ENCODE results near the gene PLSCR2. TPM values are rescaled to one million over a fixed set of nuclear protein-coding genes. Genes with fewer than 3 reads are reported as not detected.

Gene PLSCR2
- total and polyA plus RNA-seq, 4 donors = 0.25 TPM; not detected in 3

GRCh38 chr3:146513386-146514051 lies 44.2 kb upstream of the PLSCR2 start (continued):
- no peak for TF ChIP-seq REST (IDR thresholded peaks at IDR 0.05)
- no peak for TF ChIP-seq EGR1 (IDR thresholded peaks at IDR 0.05; ENCODE audit: low read depth in 2 of 2)
- TF ChIP-seq FOXA1 (IDR thresholded peaks at IDR 0.05) = no peak
- no peak for TF ChIP-seq NR2F2 (IDR thresholded peaks at IDR 0.05)

GRCh38 chr3:146511402-146512134 lies 42.2 kb upstream of the PLSCR2 start:
- H3K27ac ChIP-seq (ENCODE audit: low read depth in 1 of 2, low read length in 2 of 2) = peak overlapping the region; percentile 68 to 77
- no peak overlapping the region for H3K9ac ChIP-seq (ENCODE audit: low read depth in 1 of 2, low read length in 2 of 2)
- H3K27me3 ChIP-seq (ENCODE audit: control insufficient read depth in 4 of 4, insufficient read depth in 4 of 4, low read length in 3 of 4) = no peaks in the 10 kb centered on the region
- H3K4me3 ChIP-seq (ENCODE audit: low read depth in 1 of 3, low read length in 3 of 3) = no peak overlapping the region
- H3K4me1 ChIP-seq (ENCODE audit: control insufficient read depth in 4 of 4, insufficient read depth in 4 of 4, low read length in 3 of 4) = peaks cover 11 to 43% (median 22%) of the 10 kb centered on the region in 4 donors
- 28% methylated on average over 3 of the region's 3 CpGs for WGBS
- no peak for DNase-seq (ENCODE audit: low spot score)
- peak; percentile 62 for TF ChIP-seq REST (IDR thresholded peaks at IDR 0.05)
- TF ChIP-seq ZBTB33 (IDR thresholded peaks at IDR 0.05) = peak; percentile 65
- peak; percentile 50 to 56 for TF ChIP-seq RXRA (IDR thresholded peaks at IDR 0.05)
- no peak for TF ChIP-seq ATF3 (IDR thresholded peaks at IDR 0.05)
- no peak for TF ChIP-seq NR2F2 (IDR thresholded peaks at IDR 0.05)
- TF ChIP-seq FOXA2 (IDR thresholded peaks at IDR 0.05) = peak; percentile 26
- TF ChIP-seq EGR1 (IDR thresholded peaks at IDR 0.05; ENCODE audit: low read depth in 2 of 2) = peak in 1 of 2 donors; percentile 64
- TF ChIP-seq TAF1 (conservative IDR thresholded peaks at IDR 0.05) = peak; percentile 43
- TF ChIP-seq HNF4G (IDR thresholded peaks at IDR 0.05) = no peak
- TF ChIP-seq YY1 (IDR thresholded peaks at IDR 0.05) = peak; percentile 60
- peak; percentile 40 to 51 for TF ChIP-seq HNF4A (conservative IDR thresholded peaks at IDR 0.05)
- TF ChIP-seq RAD21 (IDR thresholded peaks at IDR 0.05) = peak in 1 of 2 donors; percentile 14
- peak in 1 of 2 donors; percentile 35 for TF ChIP-seq JUND (IDR thresholded peaks at IDR 0.05)
- peak; percentile 89 for TF ChIP-seq SP1 (IDR thresholded peaks at IDR 0.05)
- peak; percentile 26 for TF ChIP-seq FOXA1 (IDR thresholded peaks at IDR 0.05)
- no peak for TF ChIP-seq GABPA (IDR thresholded peaks at IDR 0.05 in 1 of 2, conservative IDR thresholded peaks at IDR 0.05 in 1 of 2)
- peak; percentile 47 for TF ChIP-seq MAX (IDR thresholded peaks at IDR 0.05)
- TF ChIP-seq CTCF (IDR thresholded peaks at IDR 0.05; ENCODE audit: low read depth, low read length, missing input control) = no peak
- peaks cover 0 to 17% (median 5%) of the 10 kb centered on the region in 4 donors for H3K36me3 ChIP-seq (ENCODE audit: control insufficient read depth in 4 of 4, insufficient read depth in 3 of 4, low read depth in 1 of 4, low read length in 3 of 4)
- H3K9me3 ChIP-seq (ENCODE audit: control insufficient read depth in 4 of 4, low read length in 3 of 4) = no peaks in the 10 kb centered on the region

Data from liver (tissue), 9 donors.